D341Med (cell line): Measurements from ENCODE around the gene PBX3.

Source experiments
- DNase-seq: peaks from one replicate; pipeline ENCODE4 v3.0.0; 2012; ENCODE audit warnings: low spot score

Gene PBX3

DNA sequence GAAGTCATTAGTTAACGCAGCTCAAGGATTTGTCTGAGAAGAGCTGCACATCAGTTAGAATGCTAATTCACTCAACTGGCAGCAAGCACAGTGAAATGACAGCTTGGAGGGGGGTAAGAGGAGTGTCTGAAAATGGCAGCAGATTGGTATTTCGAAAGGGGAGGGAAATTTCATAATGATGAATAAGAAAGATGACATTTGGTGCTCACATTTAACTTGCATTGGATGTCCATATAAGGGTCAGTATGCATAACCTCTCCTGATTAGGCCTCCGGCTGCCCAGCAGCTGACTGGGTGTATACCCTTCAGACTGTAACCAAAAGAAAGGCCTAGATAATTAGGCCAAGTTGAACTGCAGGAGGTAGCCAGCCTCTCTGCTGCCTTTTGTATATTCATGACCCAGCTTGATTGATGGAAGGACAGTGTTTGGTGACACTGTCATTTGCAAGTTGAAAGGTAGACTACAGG lies 131.0 kb downstream of the PBX3 start:
- peak; percentile 30 for DNase-seq

DNA sequence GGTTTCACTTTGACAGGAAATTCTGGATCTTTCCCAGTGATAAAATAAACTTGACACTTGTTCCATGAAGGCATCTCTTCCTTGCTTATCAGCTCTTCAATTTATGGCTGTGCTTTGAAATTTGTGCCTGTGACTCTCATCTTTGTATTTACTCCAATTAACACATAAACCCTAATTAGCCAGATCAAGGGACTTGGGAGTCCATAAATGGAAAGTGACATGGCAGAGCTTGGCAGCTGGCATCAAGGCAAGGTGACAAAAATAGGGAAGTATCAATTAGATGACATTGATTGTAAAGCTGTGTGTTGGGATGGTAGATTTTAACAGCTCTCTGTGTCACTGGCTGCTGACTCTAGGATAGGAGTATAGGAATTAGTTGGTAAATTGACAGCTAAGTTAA lies 133.9 kb downstream of the PBX3 start:
- DNase-seq, result peak; percentile 34

DNA sequence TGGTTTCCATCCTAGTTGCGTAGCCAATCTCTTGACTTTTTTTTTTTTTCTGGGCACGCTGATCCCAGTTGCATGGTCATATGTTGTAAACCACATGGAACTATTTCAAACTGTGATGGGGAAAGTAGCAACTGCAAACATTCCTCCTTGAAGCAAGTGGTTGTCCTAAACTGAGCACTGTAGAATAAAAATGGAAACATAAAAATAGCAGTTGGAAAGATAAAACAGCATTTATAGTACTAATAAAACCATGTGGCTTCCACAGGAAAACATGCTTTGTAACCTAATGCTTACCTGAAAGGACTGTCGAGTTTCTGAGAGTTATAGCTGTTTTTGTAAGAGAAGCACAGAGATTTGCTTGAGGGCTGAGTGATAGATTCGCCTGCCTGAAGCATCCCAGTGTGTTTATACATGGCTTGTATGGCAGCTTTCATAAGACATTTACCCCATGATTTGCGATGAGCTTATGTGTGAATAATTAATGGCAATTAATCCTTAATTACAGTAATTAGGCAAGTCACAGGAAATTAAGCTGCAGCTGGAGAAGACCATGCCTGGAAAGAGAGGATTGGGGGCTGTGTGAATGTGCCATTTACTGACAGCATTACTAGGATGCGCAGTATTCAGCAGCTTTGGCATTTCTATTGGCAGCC lies 136.5 kb downstream of the PBX3 start:
- peak; percentile 45 for DNase-seq

DNA sequence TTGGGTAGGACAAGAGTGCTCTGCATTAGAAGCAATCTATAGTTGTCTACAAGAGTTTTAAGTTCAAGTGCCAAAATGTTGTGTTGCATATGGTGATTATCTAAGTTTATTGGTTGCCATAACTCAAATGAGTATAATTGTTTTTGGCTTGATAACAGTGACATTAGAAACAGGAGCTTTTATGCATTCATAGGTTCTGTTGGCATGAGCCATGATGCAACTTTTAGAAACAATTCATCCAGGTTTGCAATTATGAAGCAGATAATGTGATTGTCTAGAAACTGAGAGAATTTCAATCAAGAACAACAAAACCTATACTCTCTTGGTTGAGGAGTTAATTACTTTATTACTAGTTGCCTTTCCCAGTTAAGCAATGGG lies 137.0 kb downstream of the PBX3 start:
- no peak for DNase-seq

DNA sequence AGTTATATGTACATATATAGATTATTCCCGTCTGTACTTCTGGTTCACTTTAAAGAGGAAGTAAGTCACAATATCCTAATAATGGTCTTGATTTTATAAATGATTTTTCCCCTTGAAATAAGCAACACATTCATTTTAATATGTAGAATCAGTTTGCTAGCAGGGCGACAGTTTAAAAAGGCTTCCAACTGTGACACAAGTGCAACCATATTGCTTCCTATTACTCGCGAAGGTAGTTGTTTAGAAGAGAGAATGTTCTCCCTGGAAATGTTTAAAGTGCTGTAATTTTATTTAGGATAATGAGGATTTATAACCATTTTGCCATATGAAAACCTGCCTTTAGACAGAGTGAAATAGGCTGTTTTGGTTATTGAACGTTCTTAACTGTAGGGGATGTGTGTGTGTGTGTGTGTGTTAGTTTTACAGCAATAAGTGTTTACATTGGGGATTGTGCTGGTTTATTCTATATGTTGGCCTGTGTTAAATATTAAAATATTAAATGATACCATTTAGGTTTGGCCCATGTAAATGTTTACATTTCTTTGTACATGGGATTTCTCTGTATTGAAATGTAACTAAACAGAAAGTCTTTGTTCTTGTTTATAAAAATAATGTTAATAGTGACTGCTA lies 138.3 kb downstream of the PBX3 start:
- no peak for DNase-seq

DNA sequence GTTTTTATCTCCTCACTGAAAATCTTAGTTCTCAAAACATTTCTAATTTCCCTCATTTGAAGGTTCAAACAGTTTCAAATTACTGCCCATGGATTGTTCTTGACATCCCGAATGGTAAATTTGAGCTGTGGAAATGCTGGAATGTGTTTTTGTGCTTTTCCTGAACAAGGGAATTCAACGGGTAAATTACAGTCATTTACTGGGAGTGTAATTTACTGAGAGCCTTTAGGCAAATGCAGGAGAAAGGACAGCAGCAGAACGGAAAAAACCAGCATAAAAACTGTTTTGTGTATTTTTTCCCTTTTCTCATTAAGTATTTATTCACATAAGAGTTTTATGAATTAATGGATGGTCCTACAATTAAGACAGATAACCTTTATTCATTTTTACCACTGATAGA lies 139.2 kb downstream of the PBX3 start:
- no peak for DNase-seq

DNA sequence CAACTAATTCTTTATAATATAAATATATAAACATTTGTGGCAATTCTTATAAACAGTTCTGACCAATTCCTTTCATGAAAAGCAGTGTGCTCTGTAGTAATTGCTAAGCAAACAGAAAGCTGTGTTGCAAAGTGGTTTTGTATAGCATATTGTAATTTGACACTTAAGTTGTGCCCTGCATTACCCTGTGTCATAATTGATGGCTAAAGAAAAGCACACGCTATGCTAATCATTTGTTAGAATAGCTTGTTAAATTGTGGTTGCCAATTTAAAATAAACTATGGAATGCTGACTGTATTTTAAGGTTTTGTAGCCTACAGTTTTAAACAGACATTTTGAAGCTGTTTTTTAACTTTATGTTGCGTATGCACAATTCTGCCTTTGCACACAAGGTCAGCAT lies 140.0 kb downstream of the PBX3 start:
- no peak for DNase-seq

DNA sequence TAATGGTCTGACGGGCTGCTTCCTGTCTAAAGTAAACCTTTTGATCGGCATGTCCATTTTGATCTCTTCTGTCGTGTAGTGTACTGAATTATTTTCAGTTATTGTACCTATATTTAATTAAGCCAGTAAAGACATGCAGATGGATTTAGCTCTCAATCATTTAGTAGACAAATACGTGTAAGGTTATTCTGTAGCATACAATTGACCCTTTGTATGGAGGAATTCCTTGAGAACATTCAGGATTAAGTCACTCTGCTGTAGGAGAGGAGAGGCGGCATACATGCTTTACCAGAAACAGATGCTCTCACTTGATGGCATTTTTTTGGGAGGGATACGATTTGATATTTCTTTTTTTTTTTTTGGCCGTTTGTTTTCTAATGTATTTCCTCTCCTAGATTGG lies 141.0 kb downstream of the PBX3 start:
- no peak for DNase-seq

DNA sequence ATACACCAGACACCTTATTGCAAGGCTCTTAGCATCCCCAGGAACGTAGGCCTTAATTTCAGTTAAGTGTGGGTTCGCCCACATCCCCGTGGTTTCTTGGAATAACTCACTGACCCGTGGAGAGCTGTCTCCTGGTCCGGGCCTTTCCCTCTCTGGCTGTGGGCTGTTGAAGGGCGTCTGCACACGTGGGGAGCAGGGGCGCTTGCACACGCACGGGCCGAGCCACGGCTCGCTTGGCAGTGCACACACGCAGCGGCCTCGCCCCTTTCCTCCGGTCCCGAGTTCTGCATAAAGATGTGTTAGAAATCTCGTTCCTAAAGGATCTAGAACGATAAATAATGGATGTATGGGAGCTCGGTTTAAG lies 141.9 kb downstream of the PBX3 start:
- DNase-seq, result peak; percentile 41

DNA sequence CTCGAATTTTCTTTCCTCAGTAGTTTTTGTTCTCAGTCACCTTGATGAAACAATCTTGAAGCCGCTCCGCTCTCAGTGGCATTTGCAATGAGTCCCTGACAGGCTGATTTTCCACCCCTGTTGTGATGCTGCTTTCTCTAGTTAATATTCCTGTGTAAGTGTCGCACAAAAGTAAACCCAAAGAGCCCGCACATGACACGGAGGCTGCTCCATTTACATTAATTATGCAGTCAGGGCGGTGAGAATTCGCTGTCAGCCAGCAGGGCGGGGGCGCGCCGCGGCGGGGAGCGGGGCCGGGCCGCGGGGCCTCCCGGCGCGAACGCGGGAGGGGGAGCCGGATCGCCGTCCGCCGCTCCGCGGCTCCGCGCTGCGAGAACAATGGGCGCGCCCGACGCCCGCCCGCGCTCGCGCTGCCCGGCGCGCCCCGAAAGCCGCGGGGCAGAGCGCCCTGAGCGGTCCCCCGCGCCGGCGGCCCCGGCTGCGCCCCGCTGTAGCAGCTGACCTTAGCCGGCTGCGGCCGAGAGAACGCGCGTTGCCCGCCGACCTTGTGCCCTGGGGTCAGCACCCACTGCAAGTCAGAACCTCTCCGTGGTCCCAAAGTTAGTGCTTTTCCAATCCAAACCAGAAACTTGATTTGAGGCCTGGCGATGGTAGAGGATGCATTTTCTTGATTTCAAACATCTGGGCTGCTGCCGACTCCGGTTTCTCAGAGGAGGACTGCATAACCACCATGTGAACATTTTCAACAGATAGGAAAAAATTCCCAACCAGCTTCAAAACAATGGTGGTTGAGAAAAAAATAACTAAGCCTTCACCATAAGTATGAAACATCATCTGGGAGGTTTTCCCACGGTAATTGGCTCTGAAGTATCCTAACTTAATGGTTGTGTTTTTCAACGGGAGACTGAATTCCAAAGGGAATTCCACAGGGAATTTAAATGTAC lies 142.6 kb downstream of the PBX3 start:
- peak; percentile 81 for DNase-seq

DNA sequence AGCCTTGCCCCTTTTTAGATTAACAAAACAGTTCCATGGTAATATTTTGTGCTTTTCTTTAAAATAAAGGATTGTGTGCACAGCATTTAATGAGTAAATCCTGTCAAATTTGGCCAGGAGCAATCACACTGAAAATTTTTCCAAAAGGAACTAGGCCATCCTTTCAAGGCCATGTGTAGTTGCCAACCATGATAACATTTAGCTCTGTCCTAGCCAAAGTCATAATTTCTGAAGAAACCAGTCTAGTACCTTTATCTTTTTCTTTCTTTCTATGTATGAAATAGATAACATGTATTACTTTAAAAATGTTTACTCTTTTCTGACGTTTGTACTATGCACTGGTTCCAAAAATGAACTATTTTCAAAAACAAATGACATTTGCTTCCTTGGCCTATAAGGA lies 143.7 kb downstream of the PBX3 start:
- DNase-seq, result no peak

DNA sequence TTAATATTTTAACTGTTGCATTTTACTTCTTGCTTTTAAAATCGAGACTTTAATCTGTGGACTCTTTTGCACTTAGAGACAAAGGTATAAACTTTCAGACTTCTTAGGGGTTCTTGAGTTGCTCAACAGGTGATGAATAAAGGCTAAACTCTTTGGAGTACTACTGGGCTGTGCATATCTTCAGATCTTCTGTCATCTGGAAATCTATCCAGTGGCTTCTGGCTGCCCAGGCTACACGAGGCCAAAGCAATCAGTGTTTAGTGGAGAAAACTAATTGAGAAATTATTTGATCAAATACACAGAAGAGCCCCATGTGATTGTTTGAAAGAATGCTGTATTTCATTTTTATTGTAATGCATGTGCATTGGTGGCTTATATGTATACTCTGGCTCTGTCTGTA lies 146.1 kb downstream of the PBX3 start:
- DNase-seq, result no peak

DNA sequence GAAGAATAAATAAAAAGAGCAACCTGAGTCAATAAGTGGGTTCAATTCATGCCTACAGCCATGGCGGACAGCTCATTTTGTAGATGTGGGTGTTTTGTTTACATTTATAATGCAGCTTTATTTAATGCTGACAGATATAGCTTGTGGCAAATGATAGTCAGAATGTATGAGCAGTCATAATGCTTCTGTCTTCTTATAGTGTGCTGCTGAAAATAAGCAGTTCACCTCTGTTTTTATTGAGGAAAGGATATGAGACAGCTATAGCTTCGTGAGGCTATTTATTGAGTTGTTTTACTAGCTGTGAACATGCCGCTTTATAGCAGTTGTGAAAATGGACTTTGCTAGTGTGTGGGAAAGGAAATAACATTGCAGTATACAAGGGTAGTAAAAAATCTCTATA lies 147.4 kb downstream of the PBX3 start:
- DNase-seq, result no peak

DNA sequence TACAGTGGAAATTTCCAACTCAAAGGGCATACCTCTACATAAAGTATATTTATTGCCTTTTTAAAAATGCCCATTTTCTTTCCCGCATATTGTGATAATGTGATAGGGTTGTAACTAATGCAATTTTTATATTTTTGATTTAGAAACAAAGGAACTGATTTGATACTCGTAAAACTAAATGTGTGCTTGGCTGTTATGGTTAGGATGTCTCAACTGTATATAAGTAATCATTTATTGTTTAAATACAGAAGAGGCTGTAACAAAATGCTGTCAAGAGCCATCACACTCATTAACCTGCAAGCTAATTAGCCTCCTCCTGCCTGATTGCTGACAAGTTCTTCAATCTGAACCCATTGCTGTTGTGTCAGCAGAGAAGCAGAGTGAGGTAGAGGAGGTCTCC lies 149.2 kb downstream of the PBX3 start:
- DNase-seq, result no peak

DNA sequence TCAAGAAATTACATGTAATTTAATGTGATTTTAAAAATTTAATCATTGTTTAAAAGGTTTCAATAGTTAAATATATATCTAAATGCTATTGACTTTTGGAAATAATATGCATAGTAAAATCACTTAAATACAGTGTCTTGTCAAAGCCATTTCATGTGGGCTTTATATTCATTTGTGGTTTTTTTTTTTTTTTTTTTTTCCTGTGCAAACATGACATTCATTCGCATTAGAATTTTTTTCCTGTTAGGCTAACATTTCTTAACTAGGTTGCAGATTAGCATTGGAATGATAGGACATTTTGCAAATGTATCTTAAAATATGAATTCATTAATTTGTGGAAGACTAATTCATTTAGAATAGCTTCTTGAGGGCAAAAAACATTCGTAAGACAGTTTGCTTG lies 149.8 kb downstream of the PBX3 start:
- DNase-seq, result no peak

DNA sequence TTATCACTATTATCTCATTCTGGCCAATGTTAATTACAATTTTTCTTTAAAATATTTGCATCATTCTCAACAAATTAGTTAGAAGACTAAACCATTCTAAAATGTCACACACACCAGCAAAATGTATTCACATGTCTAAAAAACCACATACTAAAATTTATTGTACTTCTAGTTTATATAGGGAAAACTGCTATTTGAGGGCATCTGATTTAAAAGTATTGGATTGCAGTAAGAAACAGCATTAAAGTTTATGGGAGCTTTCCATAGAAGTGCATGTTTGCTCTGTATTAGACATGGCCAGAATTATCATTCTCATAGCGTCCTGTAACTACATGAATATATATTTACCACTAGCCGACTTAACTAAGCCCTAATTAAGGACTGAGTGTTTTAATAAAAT lies 150.3 kb downstream of the PBX3 start:
- no peak for DNase-seq

DNA sequence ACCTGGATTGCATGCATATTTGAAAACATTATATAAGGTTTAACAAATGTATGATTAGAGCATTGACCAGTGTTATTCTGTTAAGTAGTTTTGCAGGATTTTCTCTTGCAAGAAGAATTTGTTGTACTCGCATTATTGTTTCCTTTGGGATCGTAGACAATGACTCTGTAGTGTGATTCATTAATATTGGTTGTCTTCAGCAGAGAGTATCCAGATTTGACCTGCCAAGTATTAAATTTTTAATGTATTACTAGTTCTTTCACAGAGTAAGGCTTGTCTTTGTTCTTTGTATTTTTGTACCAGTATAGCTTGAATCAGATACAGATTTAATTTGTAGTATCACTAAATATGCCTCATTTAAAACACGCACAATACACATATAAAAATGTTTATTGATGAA lies 155.0 kb downstream of the PBX3 start:
- no peak for DNase-seq

DNA sequence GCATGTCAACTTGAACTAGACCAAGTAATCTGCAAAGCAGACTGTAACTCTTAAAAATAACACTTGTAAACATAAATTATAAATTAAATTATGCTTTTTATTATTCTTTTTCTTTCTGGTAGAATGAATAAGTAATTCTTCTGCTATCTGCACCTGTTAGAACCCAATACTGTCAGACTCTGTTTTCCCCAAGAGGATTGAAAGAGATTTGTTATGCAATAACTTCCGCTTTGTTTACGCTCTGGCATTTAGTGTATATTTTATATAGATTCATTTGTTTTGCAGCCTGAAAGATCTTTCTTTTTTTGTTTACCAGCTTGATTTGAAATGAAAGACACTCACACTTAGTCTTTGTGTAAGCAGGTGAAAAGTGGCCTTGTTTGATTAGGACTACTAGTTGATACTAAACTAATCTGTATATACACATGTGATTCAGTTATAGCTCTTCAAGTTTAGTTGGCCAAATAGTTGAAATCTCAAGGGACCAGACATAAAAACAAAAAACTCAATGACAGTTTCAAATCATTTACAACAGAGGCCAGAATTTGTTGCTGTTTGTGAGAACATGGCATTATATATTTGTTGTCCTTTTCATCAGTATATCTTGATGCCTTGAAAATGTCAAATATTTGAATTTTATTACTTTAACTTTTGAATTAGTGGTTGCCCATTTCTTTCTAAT lies 155.8 kb downstream of the PBX3 start:
- DNase-seq, result no peak

DNA sequence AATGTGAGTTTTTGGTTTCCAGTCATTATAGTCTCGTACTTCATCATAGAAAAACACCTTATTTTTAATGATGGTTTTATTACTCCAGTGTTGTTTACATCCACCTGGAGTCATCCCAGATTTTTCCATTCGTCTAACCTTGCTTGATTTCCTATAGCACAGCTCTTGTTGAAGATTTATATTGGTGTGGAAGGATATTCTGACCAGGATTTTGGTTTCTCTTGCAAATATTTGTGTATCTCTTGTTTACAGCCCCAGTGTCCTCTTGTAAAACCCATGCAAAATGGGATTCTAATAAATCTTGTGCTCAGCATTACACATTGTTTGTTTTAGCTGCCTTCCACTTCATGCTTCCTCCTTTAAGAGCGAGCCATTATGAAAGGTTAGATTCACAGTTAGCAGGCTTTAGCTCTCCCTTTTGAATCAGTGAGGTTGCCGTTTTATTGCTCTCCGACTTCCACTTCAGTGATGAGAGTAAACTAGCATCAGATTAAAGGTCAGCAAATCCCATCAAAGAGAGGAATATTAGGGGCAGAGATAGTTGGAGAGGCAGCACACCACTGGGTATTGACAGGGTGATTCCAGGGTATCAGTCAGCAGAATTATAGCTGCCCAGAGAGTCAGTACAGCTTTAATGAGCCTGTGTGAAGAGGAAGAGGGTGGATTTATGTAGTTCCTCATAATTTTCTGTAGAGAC lies 157.1 kb downstream of the PBX3 start:
- DNase-seq, result no peak

DNA sequence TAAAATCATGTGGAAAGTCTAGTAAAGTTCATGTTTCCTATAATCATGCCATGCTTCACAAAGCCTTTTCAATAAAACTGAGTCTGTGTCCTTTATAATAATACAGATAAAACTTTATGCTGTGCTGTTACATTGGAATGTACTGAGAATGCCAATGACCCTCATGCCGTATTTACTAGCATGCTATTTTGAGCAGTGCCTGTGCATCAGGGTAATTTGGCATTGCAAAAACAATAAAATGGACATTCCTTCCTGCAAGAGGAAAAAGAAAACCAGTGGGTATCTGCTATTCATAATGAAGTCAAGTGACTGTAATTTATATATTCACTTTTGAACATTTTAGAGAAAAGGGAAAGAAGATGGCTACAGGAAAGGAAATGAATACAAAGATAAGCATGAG lies 159.0 kb downstream of the PBX3 start:
- DNase-seq, result no peak

DNA sequence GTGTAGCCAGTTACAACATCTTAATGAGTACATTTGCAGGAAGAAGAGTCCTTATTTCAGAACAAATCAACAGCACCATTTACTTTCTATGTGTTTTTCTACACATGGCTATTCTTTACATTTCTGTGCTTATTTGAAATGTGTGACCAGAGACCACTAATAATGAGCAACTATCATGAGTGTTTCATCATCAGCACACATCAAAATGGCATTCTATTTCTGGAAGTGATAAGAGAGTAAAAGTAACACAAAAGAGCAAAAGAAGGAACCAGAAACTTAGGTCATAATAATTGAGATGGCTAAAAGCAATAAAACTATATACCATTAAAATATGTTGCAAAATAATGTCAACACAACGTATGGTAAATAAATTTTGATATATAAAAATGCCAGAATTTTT lies 159.7 kb downstream of the PBX3 start:
- DNase-seq, result no peak

DNA sequence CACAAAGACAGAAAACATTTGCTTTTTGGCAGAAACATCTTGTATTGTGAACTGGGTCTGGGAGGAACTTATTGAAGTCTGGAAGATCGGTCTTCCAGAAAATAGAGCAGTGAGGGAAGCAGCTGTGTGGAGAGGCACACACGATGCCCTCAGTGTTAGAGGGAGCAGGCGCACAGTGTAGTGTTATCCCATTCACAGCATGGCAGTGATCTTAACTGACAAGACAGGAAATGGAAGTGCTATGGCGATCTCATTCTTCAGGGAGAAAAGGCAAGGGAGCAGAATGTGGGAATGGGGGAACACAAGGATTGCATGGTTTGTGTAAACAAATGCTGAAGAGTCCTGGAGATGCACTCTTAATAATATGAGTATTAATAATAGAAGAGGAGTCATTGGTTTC lies 161.0 kb downstream of the PBX3 start:
- DNase-seq, result no peak
